GM23338 (cell line): Measurements from ENCODE around the gene RTN4RL1. TPM values are rescaled to one million over a fixed set of nuclear protein-coding genes. Genes with fewer than 3 reads are reported as not detected.

ENCODE experiments used
- ATAC-seq: fragments of 200-7000 bp; cut with Tn5 transposase; 3 replicates; pipeline ENCODE4 v1.9.1; 2020
- DNase-seq: peaks from one replicate; pipeline ENCODE4 v3.0.0-alpha.2; 2015; ENCODE audit warnings: low spot score
- H2AFZ ChIP-seq: fragments of 200-600 bp; sonication (generic); 2 replicates; pipeline ENCODE4 v1.8.0; 2016; ENCODE audit warnings: antibody characterized with exemption, mild to moderate bottlenecking, moderate library complexity
- H3F3A ChIP-seq: fragments of 200-600 bp; sonication (generic); replicated peaks from 2 replicates; pipeline ENCODE4 v1.8.0; 2017; ENCODE audit warnings: antibody characterized with exemption, mixed run types, low read depth
- H3K27ac ChIP-seq: fragments of 200-600 bp; sonication (generic); 2 replicates; pipeline ENCODE4 v1.6.1; 2016; ENCODE audit warnings: low read depth
- H3K27me3 ChIP-seq: fragments of 200-600 bp; sonication (generic); 2 replicates; pipeline ENCODE4 v1.8.0; 2016; ENCODE audit warnings: mild to moderate bottlenecking, mixed run types, moderate library complexity; ENCODE audit not compliant: insufficient read depth
- H3K36me3 ChIP-seq: fragments of 200-600 bp; sonication (generic); 2 replicates; pipeline ENCODE4 v1.8.0; 2016; ENCODE audit warnings: mild to moderate bottlenecking; ENCODE audit not compliant: insufficient read depth
- H3K4me1 ChIP-seq: fragments of 200-600 bp; sonication (generic); 2 replicates; pipeline ENCODE4 v1.8.0; 2016; ENCODE audit warnings: mild to moderate bottlenecking, moderate library complexity; ENCODE audit not compliant: insufficient read depth
- H3K4me2 ChIP-seq: fragments of 200-600 bp; sonication (generic); 2 replicates; pipeline ENCODE4 v1.7.1; 2017; ENCODE audit warnings: mixed run types
- H3K4me3 ChIP-seq: fragments of 200-600 bp; sonication (generic); 2 replicates; pipeline ENCODE4 v1.6.1; 2016; ENCODE audit warnings: mixed run types
- H3K79me2 ChIP-seq: fragments of 200-600 bp; sonication (generic); replicated peaks from 2 replicates; pipeline ENCODE4 v1.8.0; 2017; ENCODE audit warnings: mild to moderate bottlenecking; ENCODE audit not compliant: insufficient read depth
- H3K9me2 ChIP-seq: fragments of 200-600 bp; sonication (generic); 2 replicates; pipeline ENCODE4 v1.8.0; 2017; ENCODE audit not compliant: insufficient read depth
- H4K20me1 ChIP-seq: fragments of 200-600 bp; sonication (generic); replicated peaks from 2 replicates; pipeline ENCODE4 v1.8.0; 2017; ENCODE audit warnings: mild to moderate bottlenecking; ENCODE audit not compliant: insufficient read depth
- H3K27ac Mint-ChIP-seq: 2 replicates; pipeline ENCODE4 v1.8.0; 2020; ENCODE audit warnings: inconsistent platforms, mild to moderate bottlenecking, moderate library complexity, mixed read lengths
- H3K27me3 Mint-ChIP-seq: 3 replicates; pipeline ENCODE4 v1.8.0; 2022; ENCODE audit warnings: low read depth, mild to moderate bottlenecking, moderate library complexity, mixed read lengths, inconsistent platforms; ENCODE audit not compliant: insufficient read depth, poor library complexity
- H3K36me3 Mint-ChIP-seq: 3 replicates; pipeline ENCODE4 v1.8.0; 2021; ENCODE audit warnings: low read depth, mild to moderate bottlenecking, inconsistent platforms, moderate library complexity, mixed read lengths
- H3K4me1 Mint-ChIP-seq: 3 replicates; pipeline ENCODE4 v1.8.0; 2020; ENCODE audit warnings: mild to moderate bottlenecking, inconsistent platforms, mixed read lengths
- H3K4me3 Mint-ChIP-seq: 3 replicates; pipeline ENCODE4 v1.8.0; 2021; ENCODE audit warnings: moderate library complexity, mild to moderate bottlenecking, inconsistent platforms, mixed read lengths
- H3K9me3 Mint-ChIP-seq: 3 replicates; pipeline ENCODE4 v1.8.0; 2020; ENCODE audit warnings: moderate library complexity, mild to moderate bottlenecking, inconsistent platforms, mixed read lengths
- CREB1 ChIP-seq: fragments of 250-450 bp; sonication (Bioruptor Pico); IDR thresholded peaks from 2 replicates; pipeline ENCODE4 v1.5.0; 2020; ENCODE audit warnings: low read depth, mild to moderate bottlenecking, moderate library complexity
- ETS1 ChIP-seq: IDR thresholded peaks from 2 replicates; pipeline ENCODE4 v1.6.1; 2016; ENCODE audit warnings: antibody characterized with exemption
- EZH2 ChIP-seq: fragments of 200-600 bp; sonication (generic); IDR thresholded peaks from one replicate; pipeline ENCODE4 v1.8.0; 2017; ENCODE audit warnings: antibody characterized with exemption, mild to moderate bottlenecking, low read depth; ENCODE audit not compliant: unreplicated experiment
- EZH2phosphoT487 ChIP-seq: fragments of 200-600 bp; sonication (generic); IDR thresholded peaks from one replicate; pipeline ENCODE4 v1.8.1; 2018; ENCODE audit warnings: antibody characterized with exemption; ENCODE audit not compliant: unreplicated experiment
- JUNB ChIP-seq: IDR thresholded peaks from one replicate; pipeline ENCODE4 v1.6.1; 2016; ENCODE audit warnings: antibody characterized with exemption; ENCODE audit not compliant: unreplicated experiment
- NANOG ChIP-seq: IDR thresholded peaks from 2 replicates; pipeline ENCODE4 v1.6.1; 2016; ENCODE audit warnings: antibody characterized with exemption, borderline replicate concordance
- POLR2AphosphoS5 ChIP-seq: IDR thresholded peaks from 2 replicates; pipeline ENCODE4 v1.6.1; 2016; ENCODE audit warnings: antibody characterized with exemption, low read depth
- STAT1 ChIP-seq: IDR thresholded peaks from one replicate; pipeline ENCODE4 v1.6.1; 2016; ENCODE audit warnings: antibody characterized with exemption; ENCODE audit not compliant: unreplicated experiment
- ZNF114 ChIP-seq: fragments of 250-450 bp; sonication (Bioruptor Pico); IDR thresholded peaks from 2 replicates; pipeline ENCODE4 v1.5.0; 2020; ENCODE audit warnings: mild to moderate bottlenecking, moderate library complexity
- ZNF331 ChIP-seq: fragments of 250-450 bp; sonication (Bioruptor Pico); IDR thresholded peaks from 2 replicates; pipeline ENCODE4 v1.5.0; 2020; ENCODE audit warnings: low read depth, mild to moderate bottlenecking, moderate library complexity
- ZNF462 ChIP-seq: fragments of 250-450 bp; sonication (Bioruptor Pico); IDR thresholded peaks from 2 replicates; pipeline ENCODE4 v1.5.0; 2020; ENCODE audit warnings: mild to moderate bottlenecking, moderate library complexity
- polyA plus RNA-seq: library from polyadenylated mRNA; unstranded; fragments of >200 nt; fragmentation: Nextera tagmentation; extraction: Ambion mirVana; gene quantifications from 2 replicates; pipeline ENCODE4 v1.2.1, GENCODE V29; 2016
- total RNA-seq: library from RNA; depleted of rRNA; stranded (reverse); fragments of >200 nt; shearing (Covaris generic); gene quantifications from 2 replicates; pipeline ENCODE4 v1.2.3, GENCODE V29; 2014
- TF ChIP-seq, protein P1 (sequence below): IDR thresholded peaks from one replicate; pipeline ENCODE4 v1.6.1; 2018; ENCODE audit warnings: antibody characterized with exemption; ENCODE audit not compliant: unreplicated experiment
- TF ChIP-seq, protein P2 (sequence below), 2 experiments: fragments of 200-600 bp in 1 of 2; sonication (generic) in 1 of 2; conservative IDR thresholded peaks; 2 replicates each; pipeline versions ENCODE4 v1.5.1 to v1.6.1; 2016 to 2017; ENCODE audit warnings: antibody characterized with exemption in 2 of 2, low read depth in 2 of 2, mild to moderate bottlenecking in 2 of 2, moderate library complexity in 1 of 2

Gene RTN4RL1
- total and polyA plus RNA-seq, 2 experiments from 2014 or later, result 0.17 TPM; not detected in 1

- H3K4me3 Mint-ChIP-seq, result no peak overlapping the region
- TF ChIP-seq JUNB (no peak), POLR2AphosphoS5 (no peak), ETS1 (no peak), STAT1 (no peak), EZH2phosphoT487 (no peak), ZNF331 (no peak), ZNF462 (CRISPR knock-in tag) (no peak), ZNF114 (CRISPR knock-in tag) (no peak), EZH2 (no peak), CREB1 (CRISPR knock-in tag) (no peak), NANOG (no peak)
- TF ChIP-seq, protein P1, sequence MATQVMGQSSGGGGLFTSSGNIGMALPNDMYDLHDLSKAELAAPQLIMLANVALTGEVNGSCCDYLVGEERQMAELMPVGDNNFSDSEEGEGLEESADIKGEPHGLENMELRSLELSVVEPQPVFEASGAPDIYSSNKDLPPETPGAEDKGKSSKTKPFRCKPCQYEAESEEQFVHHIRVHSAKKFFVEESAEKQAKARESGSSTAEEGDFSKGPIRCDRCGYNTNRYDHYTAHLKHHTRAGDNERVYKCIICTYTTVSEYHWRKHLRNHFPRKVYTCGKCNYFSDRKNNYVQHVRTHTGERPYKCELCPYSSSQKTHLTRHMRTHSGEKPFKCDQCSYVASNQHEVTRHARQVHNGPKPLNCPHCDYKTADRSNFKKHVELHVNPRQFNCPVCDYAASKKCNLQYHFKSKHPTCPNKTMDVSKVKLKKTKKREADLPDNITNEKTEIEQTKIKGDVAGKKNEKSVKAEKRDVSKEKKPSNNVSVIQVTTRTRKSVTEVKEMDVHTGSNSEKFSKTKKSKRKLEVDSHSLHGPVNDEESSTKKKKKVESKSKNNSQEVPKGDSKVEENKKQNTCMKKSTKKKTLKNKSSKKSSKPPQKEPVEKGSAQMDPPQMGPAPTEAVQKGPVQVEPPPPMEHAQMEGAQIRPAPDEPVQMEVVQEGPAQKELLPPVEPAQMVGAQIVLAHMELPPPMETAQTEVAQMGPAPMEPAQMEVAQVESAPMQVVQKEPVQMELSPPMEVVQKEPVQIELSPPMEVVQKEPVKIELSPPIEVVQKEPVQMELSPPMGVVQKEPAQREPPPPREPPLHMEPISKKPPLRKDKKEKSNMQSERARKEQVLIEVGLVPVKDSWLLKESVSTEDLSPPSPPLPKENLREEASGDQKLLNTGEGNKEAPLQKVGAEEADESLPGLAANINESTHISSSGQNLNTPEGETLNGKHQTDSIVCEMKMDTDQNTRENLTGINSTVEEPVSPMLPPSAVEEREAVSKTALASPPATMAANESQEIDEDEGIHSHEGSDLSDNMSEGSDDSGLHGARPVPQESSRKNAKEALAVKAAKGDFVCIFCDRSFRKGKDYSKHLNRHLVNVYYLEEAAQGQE, result no peak
- TF ChIP-seq, protein P2, sequence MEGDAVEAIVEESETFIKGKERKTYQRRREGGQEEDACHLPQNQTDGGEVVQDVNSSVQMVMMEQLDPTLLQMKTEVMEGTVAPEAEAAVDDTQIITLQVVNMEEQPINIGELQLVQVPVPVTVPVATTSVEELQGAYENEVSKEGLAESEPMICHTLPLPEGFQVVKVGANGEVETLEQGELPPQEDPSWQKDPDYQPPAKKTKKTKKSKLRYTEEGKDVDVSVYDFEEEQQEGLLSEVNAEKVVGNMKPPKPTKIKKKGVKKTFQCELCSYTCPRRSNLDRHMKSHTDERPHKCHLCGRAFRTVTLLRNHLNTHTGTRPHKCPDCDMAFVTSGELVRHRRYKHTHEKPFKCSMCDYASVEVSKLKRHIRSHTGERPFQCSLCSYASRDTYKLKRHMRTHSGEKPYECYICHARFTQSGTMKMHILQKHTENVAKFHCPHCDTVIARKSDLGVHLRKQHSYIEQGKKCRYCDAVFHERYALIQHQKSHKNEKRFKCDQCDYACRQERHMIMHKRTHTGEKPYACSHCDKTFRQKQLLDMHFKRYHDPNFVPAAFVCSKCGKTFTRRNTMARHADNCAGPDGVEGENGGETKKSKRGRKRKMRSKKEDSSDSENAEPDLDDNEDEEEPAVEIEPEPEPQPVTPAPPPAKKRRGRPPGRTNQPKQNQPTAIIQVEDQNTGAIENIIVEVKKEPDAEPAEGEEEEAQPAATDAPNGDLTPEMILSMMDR (conservative IDR thresholded peaks at IDR 0.05; ENCODE audit: low read depth in 2 of 2), result no peak
- peaks cover 10% of the 10 kb centered on the region; the same call in 2 of the 3 replicates for H3K4me1 Mint-ChIP-seq
- Histone ChIP-seq H3F3A (peaks cover 9% of the 10 kb centered on the region; the same call in 1 of the 2 replicates), H3K27ac (no peak overlapping the region), H3K36me3 (no peaks in the 10 kb centered on the region), H4K20me1 (peaks cover 12% of the 10 kb centered on the region), H2AFZ (no peak overlapping the region), H3K4me2 (no peak overlapping the region), H3K79me2 (no peaks in the 10 kb centered on the region), H3K4me3 (no peak overlapping the region), H3K27me3 (peaks cover 60% of the 10 kb centered on the region), H3K9me2 (no peaks in the 10 kb centered on the region), H3K4me1 (peaks cover 11% of the 10 kb centered on the region)
- no peak for DNase-seq
- peaks cover 3% of the 10 kb centered on the region; the same call in 1 of the 3 replicates for H3K36me3 Mint-ChIP-seq
- peaks cover 53% of the 10 kb centered on the region for H3K27me3 Mint-ChIP-seq
- ATAC-seq, result no peak
- no peak overlapping the region for H3K27ac Mint-ChIP-seq
- no peaks in the 10 kb centered on the region for H3K9me3 Mint-ChIP-seq
Measured at GRCh38 chr17:1904273-1905182, 120.6 kb downstream of the RTN4RL1 start.
